Endothelial cell of umbilical vein (primary cell): Measurements from ENCODE around the gene SH3RF3. TPM values are rescaled to one million over a fixed set of nuclear protein-coding genes. Genes with fewer than 3 reads are reported as not detected.

Experiments used
- BruUV-seq: library from RNA; stranded (reverse); fragments of 400-500 nt; replicated peaks from 2 replicates; lab custom pipeline; 2021; lab: Mats Ljungman, UMichigan
- CTCF ChIA-PET: fragments of 300-600, 350-600 bp; sonication (Branson Sonifier 250); formaldehyde crosslinking; loops from one replicate; lab custom pipeline; 2021; ENCODE audit warnings: antibody characterized with exemption, inconsistent platforms; lab: Charles Lee
- POLR2A ChIA-PET: fragments of 300-600, 350-600 bp; sonication (Branson Sonifier 250); formaldehyde crosslinking; loops from one replicate; lab custom pipeline; 2021; ENCODE audit warnings: antibody characterized with exemption, inconsistent platforms; lab: Charles Lee
- DNase-seq: peaks from one replicate; pipeline ENCODE4 v3.0.0-alpha.2; 2011; ENCODE audit warnings: low read depth, low spot score
- FAIRE-seq: peaks from 2 replicates; lab custom pipeline; 2011; peaks lifted over from hg19 to GRCh38; lab: Jason Lieb, UNC
- H2AFZ ChIP-seq: 2 replicates; pipeline ENCODE4 v1.6.0; 2012; ENCODE audit warnings: low read depth, low read length, control low read depth, inconsistent platforms
- H3K27ac ChIP-seq: 2 replicates; pipeline ENCODE4 v1.5.1; 2011; ENCODE audit warnings: low read depth, mild to moderate bottlenecking, control low read depth, low read length, moderate library complexity; ENCODE audit not compliant: insufficient read depth
- H3K27me3 ChIP-seq, 2 experiments: 2 replicates each; pipeline versions ENCODE4 v1.6.0 to v1.6.1; 2011; ENCODE audit warnings: low read length in 2 of 2, mixed read lengths in 1 of 2; ENCODE audit not compliant: control insufficient read depth in 2 of 2, insufficient read depth in 2 of 2
- H3K36me3 ChIP-seq, 2 experiments: 2 replicates in 1 of 2; 3 replicates in 1 of 2; pipeline ENCODE4 v1.5.1; 2011; ENCODE audit warnings: low read length in 2 of 2, mild to moderate bottlenecking in 1 of 2, moderate library complexity in 1 of 2; ENCODE audit not compliant: control insufficient read depth in 2 of 2, insufficient read depth in 2 of 2; ENCODE audit errors: extremely low read depth in 1 of 2
- H3K4me1 ChIP-seq: 3 replicates; pipeline ENCODE4 v1.5.1; 2011; ENCODE audit warnings: mild to moderate bottlenecking, low read length; ENCODE audit not compliant: control insufficient read depth, insufficient read depth; ENCODE audit errors: extremely low read depth
- H3K4me2 ChIP-seq: 2 replicates; pipeline ENCODE4 v1.6.1; 2011; ENCODE audit warnings: low read length, control low read depth, mixed read lengths; ENCODE audit not compliant: insufficient read depth
- H3K4me3 ChIP-seq, 3 experiments: fragments of 200-600 bp in 1 of 3; sonication (generic), shearing (Covaris generic) in 1 of 3; replicated peaks in 1 of 3; 2 replicates each; pipeline ENCODE4 v1.5.1; 2011 to 2016; ENCODE audit warnings: control low read depth in 3 of 3, low read length in 3 of 3, mild to moderate bottlenecking in 2 of 3, inconsistent platforms in 1 of 3, low read depth in 1 of 3, moderate library complexity in 1 of 3; ENCODE audit not compliant: insufficient read depth in 1 of 3
- H3K79me2 ChIP-seq: 2 replicates; pipeline ENCODE4 v1.6.0; 2012; ENCODE audit warnings: low read length, inconsistent platforms; ENCODE audit not compliant: control insufficient read depth, insufficient read depth
- H3K9ac ChIP-seq: replicated peaks from 2 replicates; pipeline ENCODE3; 2011; ENCODE audit warnings: low read length, control low read depth; ENCODE audit not compliant: insufficient read depth; ENCODE audit errors: extremely low read depth
- H3K9me1 ChIP-seq: replicated peaks from 3 replicates; pipeline ENCODE4 v1.6.0; 2011; ENCODE audit warnings: mild to moderate bottlenecking, low read length; ENCODE audit not compliant: control insufficient read depth, insufficient read depth; ENCODE audit errors: extremely low read depth
- H3K9me3 ChIP-seq: replicated peaks from 2 replicates; pipeline ENCODE4 v1.5.1; 2012; ENCODE audit warnings: low read length, inconsistent platforms; ENCODE audit not compliant: control insufficient read depth, insufficient read depth
- H4K20me1 ChIP-seq: replicated peaks from 2 replicates; pipeline ENCODE3; 2011; ENCODE audit warnings: mild to moderate bottlenecking, low read length; ENCODE audit not compliant: control insufficient read depth, insufficient read depth; ENCODE audit errors: extremely low read depth
- EZH2 ChIP-seq: IDR thresholded peaks from 2 replicates; pipeline ENCODE4 v1.6.1; 2012; ENCODE audit warnings: borderline replicate concordance, low read depth, mild to moderate bottlenecking, moderate library complexity, low read length, inconsistent platforms; ENCODE audit not compliant: severe bottlenecking
- FOS ChIP-seq: IDR thresholded peaks from 2 replicates; pipeline ENCODE4 v1.6.1; 2011; ENCODE audit warnings: mild to moderate bottlenecking, low read length, moderate library complexity, borderline replicate concordance; ENCODE audit not compliant: insufficient read depth
- GATA2 ChIP-seq: IDR thresholded peaks from 2 replicates; pipeline ENCODE4 v1.7.0; 2011; ENCODE audit warnings: low read depth, mild to moderate bottlenecking, moderate library complexity, mixed read lengths, low read length; ENCODE audit not compliant: insufficient read length, insufficient read depth
- JUN ChIP-seq: IDR thresholded peaks from 2 replicates; pipeline ENCODE4 v1.6.1; 2011; ENCODE audit warnings: borderline replicate concordance, low read depth; ENCODE audit not compliant: insufficient read length, insufficient read depth
- MAX ChIP-seq: IDR thresholded peaks from 2 replicates; pipeline ENCODE4 v1.6.1; 2011; ENCODE audit not compliant: insufficient read depth, insufficient read length
- MYC ChIP-seq: IDR thresholded peaks from one replicate; pipeline ENCODE4 v1.6.1; 2011; ENCODE audit warnings: mild to moderate bottlenecking, low read depth, low read length
- POLR2A ChIP-seq: IDR thresholded peaks from 2 replicates; pipeline ENCODE4 v1.6.1; 2012; ENCODE audit warnings: low read depth, mild to moderate bottlenecking, control low read depth, low read length
- POLR2AphosphoS5 ChIP-seq: IDR thresholded peaks from 2 replicates; pipeline ENCODE4 v1.6.1; 2012; ENCODE audit warnings: low read depth, mild to moderate bottlenecking, control low read depth, low read length, moderate library complexity; ENCODE audit not compliant: insufficient read depth
- dilution Hi-C: fragments of 300-500 bp; cut with MboI; formaldehyde crosslinking; loops from one replicate; pipeline ENCODE4 v1.15.0; 2019; ENCODE audit warnings: low sequenced_read_pairs; ENCODE audit not compliant: extremely low pct_ligation_motif_present
- intact Hi-C: fragments of 100-400 bp; cut with micrococcal nuclease; formaldehyde crosslinking; loops from one replicate; pipeline ENCODE4 v1.10.0; 2022
- polyA plus RNA-seq, 4 experiments: library from polyadenylated mRNA; depleted of rRNA in 3 of 4; stranded (reverse) in 3 of 4; unstranded in 1 of 4; fragments of >200 nt; gene quantifications; 2 replicates each; pipeline versions ENCODE4 v1.2.1 to v1.2.3, GENCODE V29; 2011 to 2012; ENCODE audit warnings: missing spikeins in 1 of 4
- total RNA-seq: library from RNA; stranded (reverse); gene quantifications from 2 replicates; pipeline ENCODE4 v1.2.3, GENCODE V29; 2021
- TF ChIP-seq, protein P1 (sequence below), 2 donors: IDR thresholded peaks; 1 replicate in 1 of 2; 2 replicates in 1 of 2; pipeline ENCODE4 v1.5.1; 2011; ENCODE audit warnings: low read length in 2 of 2, mild to moderate bottlenecking in 2 of 2, moderate library complexity in 2 of 2, control low read depth in 1 of 2, inconsistent platforms in 1 of 2, low read depth in 1 of 2; ENCODE audit not compliant: insufficient read depth in 1 of 2; ENCODE audit errors: extremely low read depth in 1 of 2

Gene SH3RF3
- total and polyA plus RNA-seq, 2 donors (not counting 3 experiments of a cell fraction or from before 2014, with no cell fraction given): 3.8 to 14.7 TPM

GRCh38 chr2:109247340-109247739, 118.3 kb downstream of the SH3RF3 start:
- Histone ChIP-seq H3K36me3 (no peaks in the 10 kb centered on the region), H3K4me1 (peaks cover 23% of the 10 kb centered on the region), H3K9ac (no peak overlapping the region), H3K27me3 (no peaks in the 10 kb centered on the region), H3K4me3 (no peak overlapping the region), H2AFZ (no peak overlapping the region), H3K4me2 (no peak overlapping the region), H4K20me1 (no peaks in the 10 kb centered on the region), H3K79me2 (peaks cover 13% of the 10 kb centered on the region), H3K9me1 (no peaks in the 10 kb centered on the region), H3K9me3 (no peaks in the 10 kb centered on the region), H3K27ac (no peak overlapping the region)
- no TSS peak for BruUV-seq
- FAIRE-seq (no peak), DNase-seq (no peak)
- TF ChIP-seq JUN (no peak), EZH2 (no peak), POLR2AphosphoS5 (no peak), FOS (no peak), MAX (no peak), GATA2 (no peak), MYC (no peak), POLR2A (no peak)
- TF ChIP-seq, protein P1, sequence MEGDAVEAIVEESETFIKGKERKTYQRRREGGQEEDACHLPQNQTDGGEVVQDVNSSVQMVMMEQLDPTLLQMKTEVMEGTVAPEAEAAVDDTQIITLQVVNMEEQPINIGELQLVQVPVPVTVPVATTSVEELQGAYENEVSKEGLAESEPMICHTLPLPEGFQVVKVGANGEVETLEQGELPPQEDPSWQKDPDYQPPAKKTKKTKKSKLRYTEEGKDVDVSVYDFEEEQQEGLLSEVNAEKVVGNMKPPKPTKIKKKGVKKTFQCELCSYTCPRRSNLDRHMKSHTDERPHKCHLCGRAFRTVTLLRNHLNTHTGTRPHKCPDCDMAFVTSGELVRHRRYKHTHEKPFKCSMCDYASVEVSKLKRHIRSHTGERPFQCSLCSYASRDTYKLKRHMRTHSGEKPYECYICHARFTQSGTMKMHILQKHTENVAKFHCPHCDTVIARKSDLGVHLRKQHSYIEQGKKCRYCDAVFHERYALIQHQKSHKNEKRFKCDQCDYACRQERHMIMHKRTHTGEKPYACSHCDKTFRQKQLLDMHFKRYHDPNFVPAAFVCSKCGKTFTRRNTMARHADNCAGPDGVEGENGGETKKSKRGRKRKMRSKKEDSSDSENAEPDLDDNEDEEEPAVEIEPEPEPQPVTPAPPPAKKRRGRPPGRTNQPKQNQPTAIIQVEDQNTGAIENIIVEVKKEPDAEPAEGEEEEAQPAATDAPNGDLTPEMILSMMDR (IDR thresholded peaks at IDR 0.05; ENCODE audit: extremely low read depth in 1 of 2, insufficient read depth in 1 of 2, low read depth in 1 of 2, low read length in 2 of 2): no peak
- intact Hi-C loops: no loop called here
- ChIA-PET POLR2A (no interaction called here), CTCF (no interaction called here)
- dilution Hi-C loops: no loop called here
